GM06990 (cell line): ENCODE results near the gene MBNL3.
A peak's percentile ranks its signal among the peaks of the same experiment; 100 is the strongest.

Experiments
- DNase-seq: peaks from one replicate; pipeline ENCODE4 v3.0.0-alpha.2; 2011; ENCODE audit not compliant: insufficient read length; ENCODE audit errors: extremely low read depth
- H3K27me3 ChIP-seq: replicated peaks from 2 replicates; pipeline ENCODE4 v1.6.0; 2011; ENCODE audit warnings: low read length; ENCODE audit not compliant: control insufficient read depth, insufficient read depth
- H3K36me3 ChIP-seq: 2 replicates; pipeline ENCODE4 v1.5.1; 2011; ENCODE audit warnings: low read length; ENCODE audit not compliant: control insufficient read depth, insufficient read depth
- H3K4me3 ChIP-seq: replicated peaks from 2 replicates; pipeline ENCODE4 v1.5.1; 2011; ENCODE audit warnings: low read depth, mild to moderate bottlenecking, control low read depth, low read length
- TF ChIP-seq, protein P1 (sequence below): IDR thresholded peaks from 2 replicates; pipeline ENCODE4 v1.5.1; 2011; ENCODE audit warnings: low read length, control low read depth, mild to moderate bottlenecking, inconsistent platforms; ENCODE audit not compliant: insufficient read depth, poor library complexity, severe bottlenecking

Gene MBNL3

DNA sequence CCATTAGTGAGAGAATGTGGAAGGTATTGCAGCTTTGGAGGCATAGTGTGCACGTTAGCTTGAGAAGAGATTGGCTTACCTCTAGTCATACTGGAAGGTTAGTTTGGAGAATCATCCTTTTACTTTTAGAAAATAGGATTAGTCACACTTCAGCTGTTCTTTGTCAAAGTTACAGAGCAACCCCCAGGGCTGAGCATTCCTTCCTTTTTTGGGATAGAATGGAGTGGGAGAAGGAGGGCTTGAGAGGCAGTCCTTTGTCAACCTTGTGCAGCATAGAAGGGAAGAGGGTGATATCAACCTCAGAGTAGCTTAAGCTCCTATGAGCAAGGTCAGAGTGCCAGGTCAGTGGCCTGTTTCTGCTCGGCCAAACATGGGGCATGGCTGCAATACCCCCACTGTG lies 8.6 kb upstream of the MBNL3 start:
- DNase-seq: no peak
- Histone ChIP-seq H3K4me3 (no peak overlapping the region), H3K36me3 (no peaks in the 10 kb centered on the region), H3K27me3 (no peaks in the 10 kb centered on the region)
- TF ChIP-seq, protein P1, sequence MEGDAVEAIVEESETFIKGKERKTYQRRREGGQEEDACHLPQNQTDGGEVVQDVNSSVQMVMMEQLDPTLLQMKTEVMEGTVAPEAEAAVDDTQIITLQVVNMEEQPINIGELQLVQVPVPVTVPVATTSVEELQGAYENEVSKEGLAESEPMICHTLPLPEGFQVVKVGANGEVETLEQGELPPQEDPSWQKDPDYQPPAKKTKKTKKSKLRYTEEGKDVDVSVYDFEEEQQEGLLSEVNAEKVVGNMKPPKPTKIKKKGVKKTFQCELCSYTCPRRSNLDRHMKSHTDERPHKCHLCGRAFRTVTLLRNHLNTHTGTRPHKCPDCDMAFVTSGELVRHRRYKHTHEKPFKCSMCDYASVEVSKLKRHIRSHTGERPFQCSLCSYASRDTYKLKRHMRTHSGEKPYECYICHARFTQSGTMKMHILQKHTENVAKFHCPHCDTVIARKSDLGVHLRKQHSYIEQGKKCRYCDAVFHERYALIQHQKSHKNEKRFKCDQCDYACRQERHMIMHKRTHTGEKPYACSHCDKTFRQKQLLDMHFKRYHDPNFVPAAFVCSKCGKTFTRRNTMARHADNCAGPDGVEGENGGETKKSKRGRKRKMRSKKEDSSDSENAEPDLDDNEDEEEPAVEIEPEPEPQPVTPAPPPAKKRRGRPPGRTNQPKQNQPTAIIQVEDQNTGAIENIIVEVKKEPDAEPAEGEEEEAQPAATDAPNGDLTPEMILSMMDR: no peak

DNA sequence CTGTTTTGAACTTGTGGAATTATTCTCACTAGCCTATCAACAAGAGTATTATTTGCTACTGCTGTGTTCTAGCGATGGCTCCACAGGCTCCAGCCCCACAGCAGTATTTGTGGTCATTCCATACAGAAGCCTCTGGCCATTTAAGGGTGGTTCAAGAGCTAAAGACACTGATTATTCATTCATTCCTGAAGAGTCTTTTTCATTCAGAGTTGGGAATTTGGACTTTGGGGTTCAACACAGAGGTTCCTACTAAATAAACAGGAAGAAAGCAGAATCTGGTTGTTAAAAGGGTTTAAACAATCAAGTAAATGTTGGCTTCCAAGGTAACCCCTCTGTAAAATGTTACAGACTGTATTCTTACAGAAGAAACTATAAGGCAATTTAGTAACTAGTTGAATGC lies 4.3 kb upstream of the MBNL3 start:
- DNase-seq: no peak
- no peaks in the 10 kb centered on the region for H3K36me3 ChIP-seq
- no peak overlapping the region for H3K4me3 ChIP-seq
- TF ChIP-seq, protein P1: no peak
- no peaks in the 10 kb centered on the region for H3K27me3 ChIP-seq

DNA sequence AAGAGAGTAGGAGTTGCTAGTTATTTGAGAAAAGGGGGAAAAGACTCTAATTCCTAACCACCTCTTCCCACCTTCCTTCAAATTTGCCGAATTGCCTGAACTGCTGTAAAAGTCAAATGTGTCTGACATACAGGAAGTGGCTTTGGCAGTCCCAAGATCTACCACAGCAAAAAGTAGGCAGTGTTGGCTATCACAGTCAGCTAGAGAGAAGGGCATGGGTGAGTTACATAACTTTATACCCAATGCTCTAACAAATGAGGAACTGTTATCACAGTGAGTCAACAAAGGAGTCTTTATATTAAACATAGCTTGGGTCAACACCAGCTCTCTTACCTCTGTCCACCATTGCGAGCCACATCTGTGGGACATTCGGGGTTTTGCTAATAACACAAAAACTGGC lies 2.4 kb upstream of the MBNL3 start:
- DNase-seq: no peak
- TF ChIP-seq, protein P1: no peak

DNA sequence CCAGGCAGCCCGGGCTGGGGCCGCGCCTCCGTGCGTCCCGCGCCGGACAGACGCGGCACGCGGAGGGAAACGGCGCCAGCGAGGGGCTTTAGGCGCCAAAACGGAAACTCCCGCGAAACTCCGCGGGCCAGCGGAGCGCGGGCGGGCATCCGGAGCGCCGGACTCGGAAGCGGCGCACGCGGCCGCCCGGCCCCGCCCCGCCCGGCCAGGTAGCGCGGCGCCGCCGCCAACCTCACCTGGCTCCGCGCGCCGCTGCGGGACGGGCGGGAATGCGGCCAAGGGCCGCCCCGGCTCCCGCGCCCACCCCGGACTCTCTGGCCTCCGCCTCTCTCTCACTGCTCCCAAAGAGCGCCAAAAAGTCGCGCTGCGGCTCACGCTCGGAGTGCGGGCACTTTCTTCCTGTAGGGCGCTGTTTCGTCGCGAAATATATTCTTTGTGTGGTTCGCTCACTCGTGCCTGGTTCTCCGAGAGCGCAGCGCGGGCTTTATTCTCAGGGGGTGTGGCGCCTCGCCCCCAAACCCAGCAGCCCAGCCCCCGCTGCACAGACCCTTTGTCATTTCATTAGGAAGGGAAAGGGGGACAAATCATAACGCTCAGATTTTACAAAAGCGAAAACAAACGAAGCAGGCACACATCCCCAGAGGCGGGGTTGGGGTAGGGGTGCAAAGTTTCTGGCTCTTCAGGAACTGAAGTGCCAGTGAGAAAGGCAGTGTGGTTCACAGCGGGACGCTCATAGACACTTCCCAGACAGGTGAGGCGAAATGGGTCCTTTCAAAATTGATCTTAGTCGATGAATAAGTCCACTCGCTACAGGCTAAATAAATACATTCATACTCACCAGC lies 961 bp upstream of the MBNL3 start:
- DNase-seq: peak; percentile 51
- Histone ChIP-seq H3K36me3 (no peaks in the 10 kb centered on the region), H3K27me3 (no peaks in the 10 kb centered on the region), H3K4me3 (peak overlapping the region; percentile 67)
- TF ChIP-seq, protein P1: peak; percentile 2

More for the DNA sequence above, 2.4 kb upstream of the MBNL3 start:
- Histone ChIP-seq H3K36me3 (no peaks in the 10 kb centered on the region), H3K27me3 (no peaks in the 10 kb centered on the region), H3K4me3 (no peak overlapping the region)

- DNase-seq: no peak
- TF ChIP-seq, protein P1: no peak
- no peaks in the 10 kb centered on the region for H3K27me3 ChIP-seq
- peak overlapping the region; percentile 67 for H3K4me3 ChIP-seq
- no peaks in the 10 kb centered on the region for H3K36me3 ChIP-seq
Observed at GRCh38 chrX:132488180-132488705, 595 bp downstream of the MBNL3 start.
